Vagina (tissue), 2 donors: Measurements from ENCODE around the gene CLEC2A.

Source experiments
- POLR2A ChIP-seq, 2 donors: fragments of 450-650 bp; IDR thresholded peaks; one replicate each; pipeline ENCODE4 v1.6.1; 2017; ENCODE audit warnings: antibody characterized with exemption in 2 of 2, mild to moderate bottlenecking in 2 of 2, moderate library complexity in 2 of 2
- TF ChIP-seq, protein P1 (sequence below), 3 experiments: fragments of 450-650 bp in 2 of 3; fragments of 200-600 bp in 1 of 3; sonication (generic) in 1 of 3; IDR thresholded peaks; one replicate each; pipeline ENCODE4 v1.5.1; 2017 to 2019; ENCODE audit warnings: antibody characterized with exemption in 3 of 3, mild to moderate bottlenecking in 2 of 3, moderate library complexity in 2 of 3

DNA sequence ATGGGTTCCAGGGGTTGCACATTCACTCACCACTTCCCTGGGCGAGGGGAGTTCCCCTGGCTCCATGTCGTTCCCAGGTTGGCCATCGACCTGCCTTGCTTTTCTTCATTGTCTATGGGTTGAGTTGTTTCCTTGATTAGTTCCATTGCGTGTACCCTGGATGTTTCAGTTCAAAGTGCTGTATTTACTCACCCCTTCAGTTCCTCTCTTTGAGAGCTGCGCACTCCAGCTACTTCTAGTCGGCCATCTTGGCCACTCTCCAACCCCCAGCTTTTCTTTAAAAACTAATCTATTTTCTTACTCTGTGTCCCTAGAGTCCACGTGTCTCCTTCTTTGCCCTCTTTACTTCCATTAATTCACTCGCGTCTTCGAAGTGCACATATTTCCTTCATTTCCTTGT, 11.7 kb downstream of the CLEC2A start:
- no peak for TF ChIP-seq POLR2A (IDR thresholded peaks at IDR 0.05)
- TF ChIP-seq, protein P1, sequence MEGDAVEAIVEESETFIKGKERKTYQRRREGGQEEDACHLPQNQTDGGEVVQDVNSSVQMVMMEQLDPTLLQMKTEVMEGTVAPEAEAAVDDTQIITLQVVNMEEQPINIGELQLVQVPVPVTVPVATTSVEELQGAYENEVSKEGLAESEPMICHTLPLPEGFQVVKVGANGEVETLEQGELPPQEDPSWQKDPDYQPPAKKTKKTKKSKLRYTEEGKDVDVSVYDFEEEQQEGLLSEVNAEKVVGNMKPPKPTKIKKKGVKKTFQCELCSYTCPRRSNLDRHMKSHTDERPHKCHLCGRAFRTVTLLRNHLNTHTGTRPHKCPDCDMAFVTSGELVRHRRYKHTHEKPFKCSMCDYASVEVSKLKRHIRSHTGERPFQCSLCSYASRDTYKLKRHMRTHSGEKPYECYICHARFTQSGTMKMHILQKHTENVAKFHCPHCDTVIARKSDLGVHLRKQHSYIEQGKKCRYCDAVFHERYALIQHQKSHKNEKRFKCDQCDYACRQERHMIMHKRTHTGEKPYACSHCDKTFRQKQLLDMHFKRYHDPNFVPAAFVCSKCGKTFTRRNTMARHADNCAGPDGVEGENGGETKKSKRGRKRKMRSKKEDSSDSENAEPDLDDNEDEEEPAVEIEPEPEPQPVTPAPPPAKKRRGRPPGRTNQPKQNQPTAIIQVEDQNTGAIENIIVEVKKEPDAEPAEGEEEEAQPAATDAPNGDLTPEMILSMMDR (IDR thresholded peaks at IDR 0.05), result no peak
